Common myeloid progenitor, CD34-positive (primary cell): Measurements from ENCODE around the gene BAG2.

Experiments
- CTCF ChIA-PET: fragments of 350-600 bp; sonication (Branson Sonifier 250); formaldehyde crosslinking; loops from one replicate; lab custom pipeline; 2021; ENCODE audit warnings: antibody characterized with exemption; lab: Charles Lee
- POLR2A ChIA-PET: fragments of 350-600 bp; sonication (Branson Sonifier 250); formaldehyde crosslinking; loops from one replicate; lab custom pipeline; 2021; ENCODE audit warnings: antibody characterized with exemption; lab: Charles Lee
- DNase-seq, 3 donors: peaks; one replicate each; pipeline versions ENCODE4 v3.0.0 to v3.0.0-alpha.2; 2013
- H3K27ac ChIP-seq, 2 experiments: 1 replicate in 1 of 2; 2 replicates in 1 of 2; pipeline ENCODE4 v1.7.0; 2013; ENCODE audit warnings: inconsistent platforms in 2 of 2, low read length in 2 of 2, mild to moderate bottlenecking in 2 of 2, low read depth in 1 of 2, moderate library complexity in 1 of 2; ENCODE audit not compliant: severe bottlenecking in 2 of 2, insufficient read depth in 1 of 2, poor library complexity in 1 of 2
- H3K27me3 ChIP-seq, 5 experiments: replicated peaks in 2 of 5; 1 replicate in 3 of 5; 2 replicates in 2 of 5; pipeline versions ENCODE4 v1.6.1 to v1.7.0; 2013; ENCODE audit warnings: low read length in 4 of 5, mild to moderate bottlenecking in 2 of 5, moderate library complexity in 2 of 5, inconsistent platforms in 1 of 5; ENCODE audit not compliant: insufficient read depth in 5 of 5, control insufficient read depth in 4 of 5
- H3K36me3 ChIP-seq, 4 experiments: 1 replicate in 2 of 4; 2 replicates in 2 of 4; pipeline versions ENCODE4 v1.6.1 to v1.7.0; 2013; ENCODE audit warnings: low read length in 3 of 4, control low read depth in 1 of 4, mild to moderate bottlenecking in 1 of 4; ENCODE audit not compliant: control insufficient read depth in 4 of 4, insufficient read depth in 4 of 4
- H3K4me1 ChIP-seq, 4 experiments: 1 replicate in 3 of 4; 2 replicates in 1 of 4; pipeline versions ENCODE4 v1.6.1 to v1.7.1; 2013; ENCODE audit warnings: low read length in 3 of 4, mild to moderate bottlenecking in 3 of 4, control low read depth in 1 of 4, inconsistent platforms in 1 of 4, moderate library complexity in 1 of 4; ENCODE audit not compliant: control insufficient read depth in 4 of 4, insufficient read depth in 4 of 4; ENCODE audit errors: control extremely low read depth in 1 of 4
- H3K4me3 ChIP-seq, 7 experiments: 1 replicate in 4 of 7; 2 replicates in 3 of 7; pipeline versions ENCODE4 v1.5.1 to v1.7.0; 2013; ENCODE audit warnings: mild to moderate bottlenecking in 7 of 7, low read length in 6 of 7, moderate library complexity in 6 of 7, inconsistent platforms in 2 of 7, low read depth in 2 of 7, control low read depth in 1 of 7; ENCODE audit not compliant: insufficient read depth in 4 of 7, control insufficient read depth in 1 of 7; ENCODE audit errors: extremely low read depth in 1 of 7
- H3K9me3 ChIP-seq, 5 experiments: 1 replicate in 4 of 5; 2 replicates in 1 of 5; pipeline versions ENCODE4 v1.6.1 to v1.7.1; 2013; ENCODE audit warnings: low read length in 4 of 5, mild to moderate bottlenecking in 2 of 5, inconsistent platforms in 1 of 5, low read depth in 1 of 5, moderate library complexity in 1 of 5; ENCODE audit not compliant: control insufficient read depth in 4 of 5, insufficient read depth in 2 of 5; ENCODE audit errors: control extremely low read depth in 1 of 5
- WGBS: methylation state at CpG from one replicate; pipeline ENCODE4 v1.1.5; 2013; ENCODE audit not compliant: insufficient coverage; 5-methylcytosine and 5-hydroxymethylcytosine counted together

Gene BAG2

DNA sequence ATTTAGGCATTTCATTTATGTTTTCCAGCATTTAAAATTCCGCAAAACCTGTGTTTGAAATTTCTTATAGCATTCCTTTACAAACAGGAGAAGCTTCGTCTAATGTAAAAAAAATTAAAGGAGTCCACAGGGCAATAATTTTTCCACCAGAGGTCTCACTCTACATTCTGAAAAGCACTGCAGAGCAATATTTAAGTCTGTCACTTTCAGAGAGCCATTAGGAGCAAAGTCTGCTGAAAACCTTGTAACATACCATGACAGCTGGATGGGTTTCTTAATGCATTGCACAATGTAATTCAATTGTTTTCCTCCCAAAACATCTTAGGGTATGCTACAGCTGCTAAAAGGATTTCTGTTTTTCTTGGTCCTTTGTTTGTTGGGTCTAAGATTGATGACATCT lies 18.0 kb downstream of the BAG2 start:
- ChIA-PET POLR2A (interaction anchor here (0.6 kb wide), 1 partner anchor 144 kb away, joined by 3 read pairs; no protein-coding TSS in a partner anchor), CTCF (interaction anchor here (0.8 to 3.7 kb wide), 13 partner anchors 10 to 134 kb away, joined by 3 to 30 read pairs (median 4); partner anchors contain the start of genes BAG2 and PRIM2)
- WGBS: 80% methylated on average over 1 of the region's 2 CpGs
- no peak overlapping the region for H3K27ac ChIP-seq
- no peak overlapping the region for H3K4me3 ChIP-seq
- H3K27me3 ChIP-seq: no peaks in the 10 kb centered on the region
- no peaks in the 10 kb centered on the region for H3K4me1 ChIP-seq
- peak in 2 of 3 donors; percentile 42 to 43 for DNase-seq
- H3K36me3 ChIP-seq: peaks cover 0 to 10% (median 9%) of the 10 kb centered on the region in 4 experiments
- H3K9me3 ChIP-seq: no peaks in the 10 kb centered on the region

GRCh38 chr6:57193177-57193576 lies 21.1 kb downstream of the BAG2 start:
- no peaks in the 10 kb centered on the region for H3K9me3 ChIP-seq
- no peaks in the 10 kb centered on the region for H3K4me1 ChIP-seq
- H3K36me3 ChIP-seq: peaks cover 0 to 6% (median under 1%) of the 10 kb centered on the region in 4 experiments
- ChIA-PET POLR2A (no interaction called here), CTCF (no interaction called here)
- H3K27me3 ChIP-seq: no peaks in the 10 kb centered on the region
- no peak for DNase-seq
- H3K27ac ChIP-seq: no peak overlapping the region
- no peak overlapping the region for H3K4me3 ChIP-seq

GRCh38 chr6:57195457-57195856 lies 23.3 kb downstream of the BAG2 start:
- no peaks in the 10 kb centered on the region for H3K4me1 ChIP-seq
- H3K36me3 ChIP-seq: peaks cover 0 to 6% (median under 1%) of the 10 kb centered on the region in 4 experiments
- no peak overlapping the region for H3K4me3 ChIP-seq
- no peaks in the 10 kb centered on the region for H3K9me3 ChIP-seq
- DNase-seq: no peak
- no peaks in the 10 kb centered on the region for H3K27me3 ChIP-seq
- ChIA-PET CTCF (no interaction called here), POLR2A (no interaction called here)
- H3K27ac ChIP-seq: no peak overlapping the region
- WGBS: 88% methylated on average over 1 of the region's 2 CpGs

DNA sequence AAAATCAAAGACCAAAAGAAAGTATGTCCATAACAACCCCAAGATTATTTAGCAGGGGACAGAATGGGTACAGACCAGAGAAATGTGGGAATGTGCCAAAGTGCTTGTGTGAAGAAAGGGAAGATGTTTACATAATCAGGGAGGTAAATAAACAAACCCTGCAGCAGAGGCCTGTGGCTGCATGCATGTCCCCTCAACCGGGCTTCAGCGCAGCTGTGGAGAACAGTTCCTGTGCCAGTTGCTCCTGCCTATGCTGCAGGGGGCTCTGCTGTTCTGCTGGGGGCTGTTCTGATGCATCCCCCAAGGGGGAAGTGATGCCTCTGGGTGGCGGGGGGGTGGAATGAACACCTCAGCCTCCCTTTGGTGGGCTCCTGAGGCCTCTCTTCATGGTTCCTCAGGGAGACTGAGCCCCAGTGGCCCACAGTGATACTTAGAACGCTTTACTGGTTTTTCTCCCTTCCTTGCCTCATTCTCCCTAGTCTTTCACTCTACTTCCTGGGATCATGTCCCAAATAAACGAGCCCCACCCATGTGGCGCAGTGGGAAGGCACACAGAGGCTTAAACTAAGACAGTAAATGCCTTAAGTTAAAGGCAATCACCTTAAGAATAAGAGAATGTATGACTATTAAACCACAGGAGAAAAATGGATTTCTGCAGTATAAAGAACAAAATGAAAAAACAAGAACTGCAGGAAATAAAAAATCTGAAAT lies 27.0 kb downstream of the BAG2 start:
- no peak overlapping the region for H3K4me3 ChIP-seq
- no peak for DNase-seq
- WGBS: 92% methylated on average over 2 of the region's 6 CpGs
- no peaks in the 10 kb centered on the region for H3K36me3 ChIP-seq
- ChIA-PET CTCF (interaction anchor here (0.6 kb wide), 1 partner anchor 118 kb away, joined by 3 read pairs; the partner anchor contains the start of gene PRIM2), POLR2A (no interaction called here)
- H3K27me3 ChIP-seq: no peaks in the 10 kb centered on the region
- no peaks in the 10 kb centered on the region for H3K9me3 ChIP-seq
- H3K27ac ChIP-seq: no peak overlapping the region
- H3K4me1 ChIP-seq: no peaks in the 10 kb centered on the region

DNA sequence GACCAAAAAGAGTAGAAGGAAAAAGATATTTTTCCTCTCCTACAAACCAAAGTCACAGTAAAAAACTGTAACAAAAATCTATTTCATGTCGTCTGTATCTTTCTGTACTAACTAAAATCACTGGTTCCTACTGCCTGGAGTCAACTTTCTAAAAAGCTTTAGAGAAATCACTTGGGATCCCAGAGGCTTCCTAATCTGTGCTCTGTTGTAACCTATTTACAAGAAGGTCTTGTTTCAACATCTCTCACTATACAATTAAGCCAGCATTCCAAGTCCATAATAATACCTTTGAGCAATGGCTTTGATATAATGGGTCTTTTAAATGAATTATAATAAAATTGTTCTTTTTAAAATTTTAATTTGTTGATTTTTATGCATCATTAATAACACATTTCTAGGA lies 29.6 kb downstream of the BAG2 start:
- Histone ChIP-seq H3K27ac (no peak overlapping the region), H3K4me3 (no peak overlapping the region), H3K9me3 (no peaks in the 10 kb centered on the region), H3K36me3 (no peaks in the 10 kb centered on the region), H3K27me3 (no peaks in the 10 kb centered on the region), H3K4me1 (no peaks in the 10 kb centered on the region)
- no peak for DNase-seq
- CTCF ChIA-PET: interaction anchor here (1.1 to 1.3 kb wide), 2 partner anchors 13 to 114 kb away, joined by 3 read pairs; no protein-coding TSS in a partner anchor
- POLR2A ChIA-PET: no interaction called here
- WGBS: 100% methylated on average over 1 of the region's 1 CpG

GRCh38 chr6:57205550-57206328 lies 33.6 kb downstream of the BAG2 start:
- Histone ChIP-seq H3K27me3 (no peaks in the 10 kb centered on the region), H3K36me3 (no peaks in the 10 kb centered on the region), H3K4me1 (no peaks in the 10 kb centered on the region), H3K4me3 (no peak overlapping the region), H3K27ac (no peak overlapping the region), H3K9me3 (no peaks in the 10 kb centered on the region)
- ChIA-PET CTCF (interaction anchor here (1.6 kb wide), 1 partner anchor 16 kb away, joined by 5 read pairs; no protein-coding TSS in a partner anchor), POLR2A (no interaction called here)
- no peak for DNase-seq
- 92% methylated on average over 7 of the region's 7 CpGs for WGBS

- ChIA-PET POLR2A (no interaction called here), CTCF (interaction anchor here (0.6 to 1.2 kb wide), 4 partner anchors 15 to 91 kb away, joined by 3 to 4 read pairs (median 3); partner anchors contain the start of gene RAB23)
- Histone ChIP-seq H3K9me3 (no peaks in the 10 kb centered on the region), H3K27ac (no peak overlapping the region), H3K36me3 (no peaks in the 10 kb centered on the region), H3K4me3 (no peak overlapping the region), H3K4me1 (no peaks in the 10 kb centered on the region), H3K27me3 (no peaks in the 10 kb centered on the region)
- no peak for DNase-seq
- 92% methylated on average over 2 of the region's 2 CpGs for WGBS
Measured at GRCh38 chr6:57207141-57207540, 35.0 kb downstream of the BAG2 start.
